Natural killer cell treated with Interleukin-12 subunit alpha and Interleukin-12 subunit beta and Interleukin-15 and Interleukin-18, amount 100 ng/mL, for 72 hours (primary cell): Measurements from ENCODE around the gene GPR183. TPM values are rescaled to one million over a fixed set of nuclear protein-coding genes. Genes with fewer than 3 reads are reported as not detected.

Experiments used
- ATAC-seq, 2 donors: fragments of 150-1000 bp; cut with Tn5 transposase in 1 of 2; sonication (Bioruptor Pico), chemical (Tn5 transposase) in 1 of 2; 2 replicates each; pipeline ENCODE4 v1.10.0; 2021
- DNase-seq: peaks from one replicate; pipeline ENCODE4 v3.0.0; 2022; ENCODE audit warnings: low spot score
- H3K27ac Mint-ChIP-seq, 2 donors: 1 replicate in 1 of 2; 2 replicates in 1 of 2; pipeline ENCODE4 v1.8.0; 2022; ENCODE audit warnings: mixed read lengths in 2 of 2, mild to moderate bottlenecking in 1 of 2, moderate library complexity in 1 of 2
- H3K27me3 Mint-ChIP-seq, 2 donors: 1 replicate in 1 of 2; 2 replicates in 1 of 2; pipeline ENCODE4 v1.8.0; 2022; ENCODE audit warnings: mixed read lengths in 2 of 2
- H3K36me3 Mint-ChIP-seq: one replicate; pipeline ENCODE4 v1.8.0; 2022; ENCODE audit warnings: mixed read lengths
- H3K4me1 Mint-ChIP-seq, 2 donors: 1 replicate in 1 of 2; 2 replicates in 1 of 2; pipeline ENCODE4 v1.8.0; 2022; ENCODE audit warnings: low read depth in 2 of 2, mixed read lengths in 2 of 2, mild to moderate bottlenecking in 1 of 2
- H3K4me3 Mint-ChIP-seq: one replicate; pipeline ENCODE4 v1.8.0; 2022; ENCODE audit warnings: mixed read lengths
- H3K9me3 Mint-ChIP-seq: 2 replicates; pipeline ENCODE4 v1.8.0; 2022; ENCODE audit warnings: mixed read lengths
- total RNA-seq, 2 donors: library from RNA; stranded (reverse); gene quantifications; one replicate each; pipeline ENCODE4 v1.2.3, GENCODE V29; 2022

GPR183 gene
- total RNA-seq, 2 donors from 2014 or later = 5.4 to 10.2 TPM

DNA sequence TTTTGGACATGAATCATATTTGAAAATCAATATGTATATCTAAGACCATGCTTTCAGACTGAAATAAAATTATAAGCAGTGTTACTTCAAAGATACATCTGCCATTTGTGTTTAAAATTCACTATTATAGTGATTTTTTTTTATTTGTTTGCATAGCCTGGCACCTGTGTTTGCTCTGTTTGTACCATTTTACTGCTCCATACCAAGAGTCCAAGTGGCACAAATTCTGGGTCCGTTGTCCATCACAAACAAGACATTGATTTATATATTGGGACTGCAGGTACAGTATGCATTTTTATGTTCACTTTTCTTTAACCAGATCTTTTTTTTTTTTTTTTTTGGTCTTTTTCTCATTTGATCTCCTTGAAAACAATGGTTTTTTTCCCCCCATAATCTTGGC is 6.7 kb upstream of the GPR183 start:
- peaks cover 43 to 55% of the 10 kb centered on the region in 2 donors for H3K4me1 Mint-ChIP-seq

DNA sequence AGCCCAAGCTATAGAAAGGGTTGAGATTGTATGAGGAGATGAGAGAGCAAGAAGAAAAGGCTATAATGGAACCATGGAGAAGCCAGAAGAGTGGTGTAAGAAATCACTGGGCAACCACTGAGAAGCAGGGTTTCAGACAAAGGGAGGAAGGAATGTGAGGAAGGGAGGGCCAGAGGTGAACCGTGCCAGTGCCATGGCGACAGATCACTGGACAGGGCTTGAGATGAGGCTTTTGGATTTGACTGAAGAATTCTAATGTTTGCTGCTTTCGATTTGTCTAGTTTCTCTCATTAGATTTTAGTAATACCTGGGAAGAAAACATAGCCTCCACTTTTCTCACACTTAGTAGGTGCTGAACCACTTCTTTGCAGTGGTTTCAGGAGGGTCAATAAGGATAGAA is 6.3 kb upstream of the GPR183 start:
- peak in 1 of 2 donors; percentile 31 for ATAC-seq
- Mint-ChIP-seq H3K9me3 (no peaks in the 10 kb centered on the region), H3K27ac (peak overlapping the region; percentile 81 to 93), H3K36me3 (peaks cover 10% of the 10 kb centered on the region), H3K4me3 (peak overlapping the region; percentile 29), H3K27me3 (no peaks in the 10 kb centered on the region), H3K4me1 (peaks cover 44 to 58% of the 10 kb centered on the region in 2 donors)
- no peak for DNase-seq

More for the DNA sequence above, 6.7 kb upstream of the GPR183 start:
- H3K36me3 Mint-ChIP-seq = peaks cover 8% of the 10 kb centered on the region
- peak overlapping the region; percentile 77 for H3K4me3 Mint-ChIP-seq
- no peak for DNase-seq
- no peaks in the 10 kb centered on the region for H3K27me3 Mint-ChIP-seq
- no peak for ATAC-seq
- H3K9me3 Mint-ChIP-seq = no peaks in the 10 kb centered on the region
- peak overlapping the region; percentile 81 to 93 for H3K27ac Mint-ChIP-seq

DNA sequence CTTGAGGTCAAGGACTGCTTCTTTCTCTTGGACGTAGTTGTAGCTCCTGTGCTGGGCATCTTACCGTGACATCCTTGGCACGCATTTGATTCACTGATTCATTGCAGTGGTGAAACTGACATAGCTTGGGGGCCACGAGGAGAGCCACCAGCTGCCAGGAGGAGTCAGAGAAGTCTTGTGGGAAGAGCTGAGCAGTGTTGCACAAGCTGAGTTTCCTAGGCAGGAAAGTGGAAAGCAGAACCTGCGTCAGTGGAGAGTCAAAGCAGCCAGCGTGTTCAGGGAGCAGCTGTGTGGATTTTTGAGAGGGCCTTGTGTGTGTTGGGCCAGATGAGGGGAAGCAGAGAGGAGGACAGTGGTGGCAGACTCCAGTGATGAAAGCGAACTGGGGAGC is 5.3 kb upstream of the GPR183 start:
- Mint-ChIP-seq H3K9me3 (no peaks in the 10 kb centered on the region), H3K4me3 (peak overlapping the region; percentile 48), H3K4me1 (peaks cover 55 to 68% of the 10 kb centered on the region in 2 donors), H3K36me3 (peaks cover 17% of the 10 kb centered on the region), H3K27me3 (no peaks in the 10 kb centered on the region), H3K27ac (peak overlapping the region; percentile 81 to 93)
- no peak for ATAC-seq
- no peak for DNase-seq

DNA sequence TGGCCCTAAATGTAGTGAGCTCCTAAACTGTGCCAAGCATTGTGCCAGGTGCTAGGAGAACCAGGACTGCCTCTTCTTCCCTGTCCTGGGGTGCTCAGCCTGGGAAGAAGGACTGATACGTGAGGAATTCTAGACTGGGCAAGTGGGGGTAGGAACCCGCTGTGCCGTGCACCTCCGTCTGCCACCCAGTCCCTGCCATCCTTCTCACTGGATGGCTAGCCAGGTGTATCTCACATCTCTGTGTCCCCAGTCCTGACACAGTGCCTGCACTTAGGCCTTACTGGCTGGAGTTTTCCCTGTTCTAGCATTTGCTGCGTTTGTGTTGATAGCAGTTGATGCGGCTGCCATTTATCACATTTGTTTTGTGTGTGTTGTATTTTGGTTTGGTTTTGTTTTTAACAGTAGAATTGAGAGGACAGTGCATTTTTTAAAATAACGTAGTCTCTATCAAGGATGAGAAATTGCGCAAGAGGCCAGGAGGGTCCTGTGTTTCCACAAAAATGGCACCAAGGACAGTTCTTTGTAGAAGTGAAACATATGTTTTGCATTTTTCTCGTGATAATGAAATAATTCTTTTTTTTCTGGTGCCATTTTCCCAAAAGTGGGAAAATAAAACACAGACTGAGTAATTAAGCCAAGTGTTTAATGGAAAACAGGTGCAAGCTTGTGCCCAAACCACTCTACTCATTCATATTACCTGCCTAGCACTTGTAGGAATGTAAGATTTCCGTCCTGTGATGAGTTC is 4.7 kb upstream of the GPR183 start:
- no peak overlapping the region for H3K4me3 Mint-ChIP-seq
- peaks cover 17% of the 10 kb centered on the region for H3K36me3 Mint-ChIP-seq
- no peak for ATAC-seq
- no peaks in the 10 kb centered on the region for H3K9me3 Mint-ChIP-seq
- no peaks in the 10 kb centered on the region for H3K27me3 Mint-ChIP-seq
- peak overlapping the region; percentile 81 to 93 for H3K27ac Mint-ChIP-seq
- no peak for DNase-seq
- peaks cover 56 to 73% of the 10 kb centered on the region in 2 donors for H3K4me1 Mint-ChIP-seq

DNA sequence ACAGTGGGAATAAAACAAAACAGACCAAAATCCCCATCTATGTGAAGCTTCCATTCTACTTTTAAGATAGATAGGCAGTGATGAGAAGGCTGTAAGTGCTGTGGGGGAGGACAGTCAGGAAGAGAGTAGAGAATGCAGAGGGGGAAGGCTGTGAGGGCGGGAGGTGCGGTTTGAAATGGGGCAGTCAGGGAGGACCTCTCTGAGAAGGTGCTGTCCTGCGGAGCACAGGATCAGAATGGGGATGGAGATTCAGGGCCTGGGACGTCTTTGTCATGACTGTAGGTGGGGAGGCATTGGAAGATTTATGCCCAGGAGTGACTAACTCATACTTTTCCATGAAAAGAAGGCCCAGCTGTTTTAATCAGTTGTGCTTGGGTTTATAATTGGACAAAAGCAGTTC is 3.9 kb upstream of the GPR183 start:
- Mint-ChIP-seq H3K27ac (peak overlapping the region; percentile 81 to 93), H3K9me3 (no peaks in the 10 kb centered on the region), H3K4me1 (peaks cover 56 to 81% of the 10 kb centered on the region in 2 donors), H3K27me3 (no peaks in the 10 kb centered on the region), H3K36me3 (peaks cover 17% of the 10 kb centered on the region), H3K4me3 (peak overlapping the region; percentile 39)
- DNase-seq (no peak), ATAC-seq (no peak)

DNA sequence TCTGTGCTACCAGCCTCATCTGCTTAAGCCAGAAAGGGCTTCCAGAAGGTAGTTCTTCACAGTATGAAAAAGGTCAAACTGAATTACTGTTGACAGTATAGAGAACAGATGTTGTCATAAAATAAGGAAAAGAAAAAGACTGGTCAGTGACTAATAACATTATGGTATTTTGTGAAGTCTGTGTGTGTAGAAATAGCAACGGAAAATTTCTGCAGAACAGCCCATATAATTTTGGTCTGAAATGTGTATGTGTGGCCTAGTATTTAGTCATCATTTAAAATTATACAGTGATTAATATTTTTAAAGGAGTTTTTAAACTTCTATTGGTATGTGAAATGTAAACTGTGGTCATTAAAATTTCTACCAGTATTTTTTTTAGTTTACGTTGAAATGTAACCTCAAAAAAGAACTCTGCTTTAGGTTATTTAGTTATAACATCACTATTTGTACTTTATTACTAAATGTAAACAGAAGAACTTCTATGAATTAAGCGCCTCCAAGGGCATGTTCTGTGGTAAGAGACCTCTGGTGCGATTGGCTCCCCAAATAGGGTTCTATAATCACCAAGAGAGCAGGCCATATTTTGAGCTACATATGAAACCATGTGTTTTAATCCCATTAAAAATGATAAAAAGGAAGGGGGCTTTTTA is 3.3 kb upstream of the GPR183 start:
- H3K4me3 Mint-ChIP-seq = peak overlapping the region; percentile 39

DNA sequence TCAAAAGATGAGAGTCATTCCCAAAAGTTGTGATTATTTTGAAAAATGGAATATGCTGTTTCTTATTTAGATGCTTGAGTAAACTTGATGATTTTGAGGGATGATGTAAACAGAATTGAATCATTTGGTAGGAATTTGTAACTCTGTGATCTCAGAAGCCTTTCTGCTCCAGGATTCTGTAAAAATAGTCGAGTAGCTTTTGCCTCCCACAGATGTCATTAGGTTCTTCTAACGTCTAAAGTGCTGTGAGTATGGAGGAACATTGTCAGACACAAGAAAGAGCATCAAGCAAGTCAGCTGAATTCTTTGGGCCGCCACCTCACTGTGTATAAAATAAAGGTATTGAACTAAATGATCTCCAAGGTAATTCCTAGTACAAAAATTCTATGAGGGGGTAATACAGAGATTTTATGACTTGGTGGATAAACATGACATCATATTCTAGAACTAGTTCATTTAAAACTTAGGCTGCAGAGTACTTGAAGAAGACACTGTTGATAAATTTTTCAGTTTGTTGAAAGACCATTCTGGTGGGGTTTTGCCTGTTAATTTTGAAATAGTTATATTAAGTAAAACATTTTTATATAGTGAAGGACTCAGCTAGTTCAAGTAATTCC is 1.4 kb upstream of the GPR183 start:
- Mint-ChIP-seq H3K27me3 (no peaks in the 10 kb centered on the region), H3K27ac (peak overlapping the region; percentile 78 to 94), H3K36me3 (peaks cover 13% of the 10 kb centered on the region), H3K4me1 (peaks cover 63 to 80% of the 10 kb centered on the region in 2 donors), H3K9me3 (no peaks in the 10 kb centered on the region), H3K4me3 (peak overlapping the region; percentile 77)
- ATAC-seq (no peak), DNase-seq (no peak)

More for the DNA sequence above, 3.3 kb upstream of the GPR183 start:
- H3K36me3 Mint-ChIP-seq = peaks cover 17% of the 10 kb centered on the region
- ATAC-seq (peak in 1 of 2 donors; percentile 1), DNase-seq (no peak)
- H3K9me3 Mint-ChIP-seq = no peaks in the 10 kb centered on the region
- H3K27me3 Mint-ChIP-seq = no peaks in the 10 kb centered on the region
- H3K4me1 Mint-ChIP-seq = peaks cover 59 to 85% of the 10 kb centered on the region in 2 donors
- H3K27ac Mint-ChIP-seq = peak overlapping the region; percentile 81 to 93

DNA sequence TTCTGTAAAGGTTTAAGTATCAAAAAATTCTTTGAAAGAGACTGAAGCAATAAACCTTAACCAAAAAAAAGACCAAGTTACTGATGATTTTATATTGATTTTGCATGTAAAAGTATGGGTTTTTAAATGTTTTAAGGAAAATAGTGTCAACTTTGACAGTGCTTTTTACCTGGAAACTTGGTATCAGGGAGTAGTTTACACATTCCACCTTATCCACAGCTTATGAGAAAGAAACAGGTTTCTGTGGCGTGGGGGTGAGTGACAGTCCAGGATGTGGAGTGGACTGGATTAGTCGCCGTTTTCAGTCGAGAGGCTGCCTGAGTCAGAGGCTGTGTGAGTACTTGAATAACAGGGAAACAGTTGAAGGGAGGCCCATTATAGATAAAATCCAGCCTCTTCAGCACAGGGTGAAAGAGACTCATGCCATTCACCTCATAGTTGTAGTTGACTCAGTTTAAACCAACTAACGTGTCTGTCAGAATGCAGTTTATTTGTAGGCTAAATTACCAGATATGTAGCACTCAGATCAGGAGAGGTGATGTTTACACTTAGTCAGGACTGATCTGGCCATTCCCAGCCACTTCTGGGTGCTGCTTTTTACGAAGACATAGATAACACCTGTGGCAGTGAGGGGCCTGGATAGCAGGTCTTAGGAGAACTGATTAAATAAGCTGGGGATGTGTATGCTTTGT is 595 bp upstream of the GPR183 start:
- ATAC-seq = peak; percentile 84 to 91
- DNase-seq = no peak
- Mint-ChIP-seq H3K4me3 (peak overlapping the region; percentile 77), H3K36me3 (peaks cover 13% of the 10 kb centered on the region), H3K27ac (peak overlapping the region; percentile 78 to 94), H3K9me3 (no peaks in the 10 kb centered on the region), H3K4me1 (peaks cover 63 to 81% of the 10 kb centered on the region in 2 donors), H3K27me3 (no peaks in the 10 kb centered on the region)

DNA sequence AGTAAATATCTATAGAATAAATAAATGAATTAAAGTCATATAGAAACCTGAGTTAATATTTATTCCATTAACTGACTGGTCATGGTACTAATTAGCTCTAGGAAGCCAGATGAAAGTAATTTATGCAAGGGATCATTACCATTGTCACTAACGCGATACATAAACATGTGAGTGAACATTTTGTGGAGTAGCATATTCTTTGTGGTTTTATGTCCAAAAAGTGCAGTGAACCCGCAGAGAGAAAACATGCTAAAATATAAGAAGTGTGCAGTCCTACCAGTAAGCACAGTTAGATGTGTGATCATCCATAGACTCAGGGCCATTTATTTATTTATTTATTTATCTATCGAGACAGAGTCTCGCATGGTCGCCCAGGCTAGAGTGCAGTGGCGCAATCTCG is 1.6 kb downstream of the GPR183 start:
- Mint-ChIP-seq H3K27ac (peak overlapping the region; percentile 78 to 94), H3K4me1 (peaks cover 58 to 72% of the 10 kb centered on the region in 2 donors), H3K27me3 (no peaks in the 10 kb centered on the region), H3K36me3 (peaks cover 13% of the 10 kb centered on the region), H3K4me3 (peak overlapping the region; percentile 77), H3K9me3 (no peaks in the 10 kb centered on the region)
- DNase-seq (no peak), ATAC-seq (no peak)

DNA sequence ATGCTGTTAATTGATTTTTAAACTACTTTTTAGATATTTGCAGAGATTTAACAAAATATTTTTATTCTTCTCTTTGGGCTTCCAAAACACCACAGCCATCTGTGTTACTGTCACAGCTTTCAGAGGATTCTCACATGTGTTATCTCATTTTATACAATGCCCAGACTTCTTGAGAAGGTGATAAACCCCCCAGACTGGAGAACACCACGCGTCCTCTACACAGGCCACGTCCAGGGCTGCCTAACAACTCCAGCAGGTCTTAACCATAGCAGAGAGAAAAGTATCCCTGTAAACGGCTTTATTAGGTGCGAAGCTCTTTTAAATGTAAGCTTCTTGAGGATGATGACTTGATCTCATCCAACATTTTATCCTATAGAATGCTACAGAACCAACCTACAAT is 2.0 kb downstream of the GPR183 start:
- no peaks in the 10 kb centered on the region for H3K9me3 Mint-ChIP-seq
- DNase-seq (no peak), ATAC-seq (no peak)
- H3K27me3 Mint-ChIP-seq = no peaks in the 10 kb centered on the region
- H3K36me3 Mint-ChIP-seq = peaks cover 13% of the 10 kb centered on the region
- peak overlapping the region; percentile 62 for H3K4me3 Mint-ChIP-seq
- H3K27ac Mint-ChIP-seq = peak overlapping the region; percentile 78 to 91
- H3K4me1 Mint-ChIP-seq = peaks cover 60 to 72% of the 10 kb centered on the region in 2 donors

DNA sequence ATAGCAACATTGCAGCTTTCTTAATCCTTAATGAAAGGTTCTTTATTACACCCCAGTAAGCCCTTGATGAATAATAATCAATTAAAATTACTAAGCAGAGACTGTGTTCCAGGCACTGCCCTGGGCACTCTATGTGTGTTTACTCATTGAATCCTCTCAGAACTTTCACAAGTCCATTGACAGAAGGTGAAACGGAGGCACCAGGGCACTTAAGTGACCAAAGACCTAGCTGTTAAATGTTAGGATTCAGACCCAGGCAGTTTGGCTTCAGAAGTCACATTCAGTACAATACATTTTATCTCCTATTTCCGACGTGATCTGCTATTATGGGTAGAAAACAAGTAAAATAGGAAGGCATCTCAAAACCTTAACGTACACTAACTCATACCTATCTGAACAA is 2.7 kb downstream of the GPR183 start:
- no peak for ATAC-seq
- peaks cover 13% of the 10 kb centered on the region for H3K36me3 Mint-ChIP-seq
- H3K4me1 Mint-ChIP-seq = peaks cover 59 to 72% of the 10 kb centered on the region in 2 donors
- H3K27ac Mint-ChIP-seq = peak overlapping the region; percentile 78 to 91
- peak overlapping the region; percentile 80 for H3K4me3 Mint-ChIP-seq
- no peaks in the 10 kb centered on the region for H3K27me3 Mint-ChIP-seq
- no peaks in the 10 kb centered on the region for H3K9me3 Mint-ChIP-seq
- no peak for DNase-seq

DNA sequence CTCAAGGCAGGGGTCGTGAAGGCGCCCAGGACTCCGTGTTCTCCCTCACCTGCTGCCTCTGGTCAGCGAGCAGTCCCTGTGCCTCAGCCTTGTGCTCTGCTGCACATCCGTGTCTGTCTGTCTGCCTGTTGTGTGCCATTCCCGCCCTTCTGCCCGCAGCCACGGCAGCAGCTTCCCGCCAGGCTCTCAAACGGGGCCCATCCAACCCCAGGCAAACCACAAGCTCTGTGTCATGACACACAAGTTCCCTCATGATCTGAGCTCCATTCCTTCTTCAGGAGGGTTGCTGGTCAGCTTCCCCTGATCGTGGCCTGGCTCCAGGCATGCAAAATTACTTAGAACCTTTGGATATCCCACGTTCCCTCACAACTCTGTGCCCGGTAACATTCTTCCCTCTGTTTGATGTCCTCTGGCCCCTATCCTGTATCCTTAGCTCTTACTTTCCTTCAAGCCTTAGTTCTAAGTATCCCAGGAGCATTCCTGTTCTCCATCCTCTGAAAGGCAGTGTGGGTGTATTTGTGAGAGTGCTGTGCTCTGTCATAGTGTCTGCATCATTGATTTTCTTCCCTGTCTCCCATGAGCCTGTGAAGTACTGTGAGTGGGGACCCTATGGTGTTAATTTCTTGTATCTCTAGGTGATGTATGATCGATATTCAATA is 3.2 kb downstream of the GPR183 start:
- Mint-ChIP-seq H3K4me1 (peaks cover 63 to 78% of the 10 kb centered on the region in 2 donors), H3K36me3 (peaks cover 13% of the 10 kb centered on the region), H3K4me3 (peak overlapping the region; percentile 80), H3K27me3 (no peaks in the 10 kb centered on the region), H3K9me3 (no peaks in the 10 kb centered on the region), H3K27ac (peak overlapping the region; percentile 78 to 91)
- no peak for DNase-seq
- no peak for ATAC-seq
